Activated CD8-positive, alpha-beta memory T cell treated with anti-CD3 and anti-CD28 coated beads, Interleukin-2, amount 50 U/mL, for 24 hours (primary cell): ENCODE measurements around the gene DSCAML1.

ENCODE experiments used
- DNase-seq: peaks from one replicate; pipeline ENCODE4 v3.0.0-alpha.2; 2020; ENCODE audit errors: extremely low read depth

The DSCAML1 gene

DNA sequence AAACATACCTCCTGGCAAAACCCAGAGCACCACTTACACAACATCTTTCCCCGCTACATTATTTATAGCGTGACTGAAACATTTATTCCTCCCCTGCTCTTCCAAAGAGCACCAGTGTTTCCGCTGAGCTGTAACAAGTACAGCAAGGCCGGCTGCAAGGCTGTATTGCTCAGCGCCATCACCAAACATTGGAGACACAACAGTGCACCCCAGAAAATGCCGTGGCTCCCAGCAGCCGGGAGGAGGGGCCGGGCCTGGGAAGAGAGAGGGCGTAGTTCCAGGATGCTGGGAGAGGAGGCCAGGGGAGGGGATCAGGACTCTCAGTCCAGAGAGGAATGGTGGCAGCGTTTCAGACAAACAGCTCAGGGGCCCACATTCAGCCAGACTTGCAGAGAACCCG lies 133.2 kb downstream of the DSCAML1 start:
- no peak for DNase-seq

DNA sequence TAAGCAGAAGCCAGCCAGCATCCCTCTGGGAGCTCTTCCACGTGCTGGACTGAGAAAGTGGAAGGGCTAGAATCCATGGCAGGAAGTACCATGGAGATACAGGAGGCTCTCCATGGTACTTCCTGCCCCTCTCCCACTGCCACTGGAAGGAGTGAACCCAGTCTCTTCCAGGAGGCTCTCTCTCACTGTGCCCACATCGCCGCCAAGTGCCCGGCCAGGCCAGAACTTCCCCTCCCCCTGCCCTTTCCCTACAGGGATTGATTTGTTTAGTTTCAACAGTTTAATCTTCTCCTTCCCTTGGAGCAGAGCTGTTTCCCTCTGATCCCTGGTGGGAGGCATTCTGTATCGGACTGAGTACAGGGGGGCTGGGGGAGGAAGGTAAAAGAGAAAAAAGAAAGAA lies 133.6 kb downstream of the DSCAML1 start:
- DNase-seq: no peak

- no peak for DNase-seq
These were observed 134.2 kb downstream of the DSCAML1 start for GRCh38 chr11:117662671-117663269.

- DNase-seq: no peak
These were observed 134.8 kb downstream of the DSCAML1 start for GRCh38 chr11:117662255-117662654.

- no peak for DNase-seq
These were observed 138.2 kb downstream of the DSCAML1 start for GRCh38 chr11:117658809-117659208.

- no peak for DNase-seq
These were observed 139.2 kb downstream of the DSCAML1 start for GRCh38 chr11:117657794-117658193.

DNA sequence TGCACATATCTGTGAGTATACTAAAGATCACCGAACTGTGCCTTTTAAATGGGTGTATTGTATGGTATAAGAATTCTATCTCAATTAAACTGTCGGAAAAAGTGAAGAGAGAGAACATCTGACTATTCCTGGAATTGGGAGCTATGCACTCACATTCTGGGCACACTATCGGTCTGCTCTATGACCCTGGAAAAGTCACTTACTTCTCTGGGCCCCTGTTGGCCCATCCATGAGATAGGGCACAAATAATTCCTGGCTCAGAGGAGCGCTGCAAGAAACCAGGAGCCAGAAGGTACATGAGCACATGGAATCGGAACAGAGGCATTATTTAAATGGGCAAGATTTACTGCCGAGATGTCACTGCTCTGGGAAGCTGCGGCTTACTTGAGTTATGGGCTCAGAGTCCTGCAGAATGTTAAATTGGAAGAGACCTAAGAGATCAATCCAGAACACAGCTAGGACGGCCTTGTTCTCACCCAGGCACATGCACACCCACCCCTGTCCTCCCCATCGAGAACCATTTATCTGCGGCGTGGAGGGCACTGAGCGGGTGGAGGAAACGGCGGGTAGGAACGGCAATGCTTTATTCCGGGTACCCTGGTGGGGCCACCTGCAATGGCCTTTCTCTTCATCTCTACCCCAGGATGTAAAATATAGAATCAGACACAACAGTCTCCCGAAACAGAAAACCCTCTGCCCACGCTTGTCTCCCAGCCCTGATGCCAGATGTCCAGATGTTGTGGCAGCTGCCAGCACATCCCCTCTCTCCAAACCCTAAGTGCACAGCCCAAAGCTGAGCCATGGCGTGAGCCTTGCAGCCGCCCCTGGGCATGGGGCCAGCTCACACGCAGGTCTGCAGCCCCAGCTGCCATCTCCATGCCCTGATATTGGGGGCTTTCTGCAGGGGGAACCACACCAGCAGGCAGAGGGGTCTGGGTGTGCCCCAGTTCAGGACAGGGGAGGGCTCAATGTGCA lies 142.4 kb downstream of the DSCAML1 start:
- no peak for DNase-seq

DNA sequence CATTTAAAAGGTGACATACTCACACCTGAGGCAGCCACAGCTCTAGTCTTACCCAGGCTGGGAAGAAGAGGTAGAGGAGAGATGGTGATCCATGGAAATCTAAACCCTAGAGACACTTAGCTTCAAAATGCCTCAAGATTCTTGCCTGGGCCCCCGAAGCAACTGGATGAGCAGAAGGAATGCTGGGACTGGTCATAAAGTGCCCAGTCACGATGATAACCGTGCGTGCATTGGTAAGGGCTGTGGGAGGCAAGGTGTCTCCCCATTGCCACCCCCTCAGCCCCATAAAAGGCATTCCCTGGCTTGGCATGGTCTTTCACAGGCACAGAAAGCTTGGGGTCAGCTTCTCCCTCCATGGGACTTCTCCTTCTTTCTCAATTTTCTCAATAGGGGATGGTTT lies 144.5 kb downstream of the DSCAML1 start:
- DNase-seq: no peak

GRCh38 chr11:117649296-117650055 lies 147.5 kb downstream of the DSCAML1 start:
- no peak for DNase-seq

- DNase-seq: no peak
These were observed 149.1 kb downstream of the DSCAML1 start for GRCh38 chr11:117647872-117648271.

- DNase-seq: no peak
These were observed 149.8 kb downstream of the DSCAML1 start for GRCh38 chr11:117647207-117647606.

GRCh38 chr11:117646411-117646810 lies 150.6 kb downstream of the DSCAML1 start:
- DNase-seq: no peak

DNA sequence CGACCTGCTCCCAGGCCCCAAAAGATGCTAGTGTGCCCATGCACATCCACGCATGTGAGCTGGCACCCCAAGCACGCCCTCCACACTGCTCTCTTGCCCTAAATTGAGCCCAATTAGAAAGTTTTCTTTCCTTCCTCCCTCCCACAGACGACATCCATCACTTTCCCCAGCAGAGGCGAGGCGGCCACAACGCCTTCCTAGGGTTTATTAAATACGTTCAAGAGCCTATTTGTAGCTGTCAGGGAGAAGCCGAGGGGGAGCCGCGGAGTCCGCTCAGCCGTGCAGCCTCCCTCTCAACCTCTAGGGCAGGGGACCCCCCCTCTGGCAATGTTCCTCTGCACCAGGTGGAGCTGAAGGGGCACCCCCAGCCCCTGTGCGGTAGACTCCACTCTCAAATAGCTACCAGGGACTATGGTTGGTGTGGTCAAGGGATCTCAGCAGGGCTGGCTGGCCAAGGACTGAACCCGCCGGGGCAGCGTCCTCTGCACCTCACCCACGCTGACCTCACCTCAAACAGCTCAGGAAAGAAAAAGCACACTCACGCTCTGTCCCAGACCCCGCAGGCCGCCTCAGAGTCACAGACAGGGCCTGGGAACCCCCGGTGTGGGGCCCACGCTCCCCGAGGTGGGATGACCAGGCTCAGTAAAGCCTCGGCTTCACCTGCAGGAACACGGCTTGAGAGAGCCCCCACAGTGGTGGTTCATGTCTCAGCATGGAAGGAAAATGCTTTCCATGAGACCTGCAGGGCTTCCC lies 152.4 kb downstream of the DSCAML1 start:
- no peak for DNase-seq

DNA sequence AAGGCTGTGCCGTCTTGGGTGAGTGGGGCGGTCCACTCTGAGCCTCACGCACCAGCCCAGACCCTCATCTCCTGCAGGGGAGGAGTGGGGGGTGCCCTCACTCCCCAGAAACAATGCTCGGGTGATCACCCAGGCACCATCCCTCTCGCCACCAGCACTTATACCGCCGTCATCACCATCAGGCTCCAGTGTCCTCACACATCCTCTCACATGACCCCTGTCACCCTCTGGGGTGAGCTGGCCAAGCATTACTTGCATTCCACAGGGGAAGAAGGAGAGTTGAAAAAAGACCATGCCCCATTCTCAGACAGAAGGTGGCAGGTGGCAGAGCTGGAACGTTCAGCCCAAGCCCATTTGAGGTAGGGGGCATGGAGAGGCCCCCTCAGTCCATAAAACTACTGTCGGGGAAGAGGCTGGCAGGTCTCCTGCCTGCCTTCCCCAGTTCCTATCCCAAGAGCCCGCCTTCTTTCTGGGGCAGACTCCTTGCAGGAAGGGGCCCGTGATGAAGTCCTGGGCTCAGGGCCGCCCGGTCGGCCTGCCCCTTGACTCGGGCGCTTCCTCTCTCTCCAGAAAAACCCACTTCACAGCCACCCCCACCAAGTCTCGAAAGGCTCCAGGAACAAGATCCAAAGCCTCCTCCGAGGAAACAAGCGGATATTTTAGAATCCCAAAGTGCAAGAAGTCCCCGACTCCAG lies 153.3 kb downstream of the DSCAML1 start:
- no peak for DNase-seq

DNA sequence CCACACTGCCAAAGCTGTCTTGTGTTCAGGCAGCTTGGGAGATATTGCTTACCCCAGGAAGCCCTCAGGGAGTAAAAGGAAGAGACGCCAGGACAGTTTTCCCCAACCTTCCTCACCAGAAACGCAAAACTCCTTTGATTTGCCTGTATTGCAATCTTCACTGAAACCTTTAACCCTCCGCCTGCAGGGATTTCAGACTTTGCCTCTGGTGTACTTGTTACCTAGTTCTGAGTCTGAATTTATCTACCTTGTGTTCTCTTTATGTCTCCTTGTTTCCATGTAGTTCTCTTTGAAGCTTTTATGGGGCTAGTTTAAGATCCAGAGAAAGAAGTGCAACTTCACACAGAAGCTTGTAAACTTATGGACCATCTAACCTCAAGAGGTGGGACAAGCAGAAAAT lies 154.2 kb downstream of the DSCAML1 start:
- DNase-seq: no peak

- DNase-seq: no peak
These were observed 154.6 kb downstream of the DSCAML1 start for GRCh38 chr11:117642396-117642795.

- DNase-seq: no peak
These were observed 155.8 kb downstream of the DSCAML1 start for GRCh38 chr11:117641008-117641915.

GRCh38 chr11:117640041-117640440 lies 157.0 kb downstream of the DSCAML1 start:
- DNase-seq: no peak

DNA sequence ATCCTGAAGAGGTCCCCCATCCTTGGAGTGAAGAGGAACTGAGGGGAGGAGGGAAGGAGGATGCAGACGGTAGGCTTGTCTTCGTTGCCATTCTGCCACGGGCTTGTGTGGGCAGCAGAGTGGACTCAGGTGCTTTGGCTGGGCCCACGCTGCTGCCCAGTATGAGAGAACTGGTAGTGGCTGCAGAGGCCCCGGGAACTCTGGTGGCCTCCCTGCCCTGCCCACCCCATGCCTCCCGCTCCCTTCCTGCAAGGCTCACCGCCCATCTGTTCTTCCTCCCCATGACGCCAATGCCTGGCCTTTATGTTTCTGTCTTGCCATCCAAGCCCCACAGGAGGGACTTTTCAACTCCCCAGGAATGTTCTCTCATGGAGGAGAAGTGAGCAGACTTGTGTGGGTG lies 157.4 kb downstream of the DSCAML1 start:
- no peak for DNase-seq

- DNase-seq: no peak
These were observed 158.0 kb downstream of the DSCAML1 start for GRCh38 chr11:117638911-117639543.
